HCT116 (cell line): ENCODE results near the gene FGF11. TPM values are rescaled to one million over a fixed set of nuclear protein-coding genes. Genes with fewer than 3 reads are reported as not detected.

ENCODE experiments used
- ATAC-seq: fragments of 200-7000 bp; cut with Tn5 transposase; 2 replicates; pipeline ENCODE4 v1.9.1; 2020; ENCODE audit warnings: mild to moderate bottlenecking, moderate library complexity
- BruUV-seq: library from RNA; stranded (reverse); fragments of 400-500 nt; replicated peaks from 2 replicates; lab custom pipeline; 2021; lab: Mats Ljungman, UMichigan
- CTCF ChIA-PET: fragments of 300-600 bp; sonication (Branson Sonifier 250); formaldehyde crosslinking; loops from one replicate; lab custom pipeline; 2021; ENCODE audit warnings: antibody characterized with exemption; lab: Charles Lee
- POLR2A ChIA-PET: fragments of 300-600, 350-600 bp; sonication (Branson Sonifier 250); formaldehyde crosslinking; loops from one replicate; lab custom pipeline; 2021; ENCODE audit warnings: antibody characterized with exemption; lab: Charles Lee
- RAD21 ChIA-PET, 2 experiments: fragments of 300-600 bp; sonication (Branson Sonifier 250); formaldehyde crosslinking; loops; one replicate each; lab custom pipeline; 2023; ENCODE audit warnings: low total read pairs in 2 of 2; ENCODE audit not compliant: uncharacterized antibody in 2 of 2, unreplicated experiment in 2 of 2, low non-redundant PET in 1 of 2; lab: Charles Lee
- DNase-seq: peaks from one replicate; pipeline ENCODE4 v3.0.0-alpha.2; 2010; ENCODE audit warnings: low read depth, low spot score
- H2AFZ ChIP-seq: fragments of 200-600 bp; shearing (Covaris generic), sonication (generic); 2 replicates; pipeline ENCODE4 v1.6.1; 2017; ENCODE audit warnings: low read depth, mixed run types, mixed read lengths, antibody characterized with exemption, low read length; ENCODE audit not compliant: poor library complexity, severe bottlenecking
- H3K27ac ChIP-seq: 2 replicates; pipeline ENCODE4 v1.5.1; 2012; ENCODE audit warnings: low read depth, low read length
- H3K27me3 ChIP-seq: fragments of 200-600 bp; sonication (generic); 2 replicates; pipeline ENCODE4 v1.6.1; 2016; ENCODE audit warnings: mixed run types, low read length, mixed read lengths; ENCODE audit not compliant: insufficient read depth
- H3K36me3 ChIP-seq, 2 experiments: fragments of 200-500 bp in 1 of 2; fragments of 200-600 bp in 1 of 2; sonication (Bioruptor generic) in 1 of 2; sonication (generic) in 1 of 2; 2 replicates each; pipeline versions ENCODE4 v1.5.1 to v1.6.1; 2014 to 2016; ENCODE audit warnings: low read length in 2 of 2, inconsistent platforms in 1 of 2, mixed read lengths in 1 of 2, mixed run types in 1 of 2; ENCODE audit not compliant: insufficient read depth in 2 of 2, control insufficient read depth in 1 of 2
- H3K4me1 ChIP-seq, 2 experiments: fragments of 200-600 bp in 1 of 2; sonication (generic) in 1 of 2; 2 replicates each; pipeline versions ENCODE4 v1.5.1 to v1.6.1; 2012 to 2017; ENCODE audit warnings: low read length in 2 of 2, inconsistent platforms in 1 of 2, mild to moderate bottlenecking in 1 of 2, mixed read lengths in 1 of 2, mixed run types in 1 of 2, moderate library complexity in 1 of 2; ENCODE audit not compliant: insufficient read depth in 2 of 2, control insufficient read depth in 1 of 2
- H3K4me2 ChIP-seq: fragments of 200-600 bp; sonication (generic); 2 replicates; pipeline ENCODE4 v1.6.1; 2017; ENCODE audit warnings: mixed run types, low read length, mixed read lengths
- H3K4me3 ChIP-seq, 2 experiments: fragments of 200-600 bp in 1 of 2; sonication (generic) in 1 of 2; replicated peaks in 1 of 2; 2 replicates each; pipeline ENCODE4 v1.5.1; 2011 to 2016; ENCODE audit warnings: low read length in 2 of 2, control low read depth in 1 of 2, low read depth in 1 of 2, mild to moderate bottlenecking in 1 of 2, mixed read lengths in 1 of 2, mixed run types in 1 of 2
- H3K79me2 ChIP-seq: fragments of 200-600 bp; sonication (generic); 2 replicates; pipeline ENCODE4 v1.6.1; 2017; ENCODE audit warnings: mild to moderate bottlenecking, mixed run types, low read length, moderate library complexity, mixed read lengths; ENCODE audit not compliant: insufficient read depth
- H3K9ac ChIP-seq: fragments of 200-600 bp; sonication (generic); 2 replicates; pipeline ENCODE4 v1.6.1; 2016; ENCODE audit warnings: low read length, mixed read lengths
- H3K9me2 ChIP-seq: fragments of 200-600 bp; sonication (generic), shearing (Covaris generic); 2 replicates; pipeline ENCODE4 v1.6.1; 2017; ENCODE audit warnings: mixed run types, mild to moderate bottlenecking, moderate library complexity; ENCODE audit not compliant: insufficient read depth
- H3K9me3 ChIP-seq, 2 experiments: fragments of 200-500 bp in 1 of 2; fragments of 200-600 bp in 1 of 2; sonication (Bioruptor generic) in 1 of 2; sonication (generic) in 1 of 2; 2 replicates each; pipeline ENCODE4 v1.6.1; 2014 to 2017; ENCODE audit warnings: low read length in 2 of 2, mixed read lengths in 2 of 2, inconsistent platforms in 1 of 2, low read depth in 1 of 2, mild to moderate bottlenecking in 1 of 2, mixed run types in 1 of 2, moderate library complexity in 1 of 2; ENCODE audit not compliant: control insufficient read depth in 1 of 2, insufficient read depth in 1 of 2
- H4K20me1 ChIP-seq: fragments of 200-600 bp; sonication (generic), shearing (Covaris generic); 2 replicates; pipeline ENCODE4 v1.6.1; 2017; ENCODE audit warnings: mixed run types, mild to moderate bottlenecking, moderate library complexity; ENCODE audit not compliant: insufficient read depth
- ELF1 ChIP-seq: IDR thresholded peaks from 2 replicates; pipeline ENCODE4 v1.6.1; 2012; ENCODE audit warnings: low read depth, borderline replicate concordance
- POLR2AphosphoS5 ChIP-seq: IDR thresholded peaks from 2 replicates; pipeline ENCODE4 v1.6.1; 2011; ENCODE audit warnings: mild to moderate bottlenecking, low read depth, low read length, moderate library complexity
- RAD21 ChIP-seq: IDR thresholded peaks from 2 replicates; pipeline ENCODE4 v1.6.1; 2012; ENCODE audit warnings: low read depth, mild to moderate bottlenecking
- TCF7L2 ChIP-seq: IDR thresholded peaks from 2 replicates; pipeline ENCODE4 v1.7.0; 2011; ENCODE audit warnings: borderline replicate concordance, inconsistent platforms; ENCODE audit not compliant: insufficient read depth, insufficient read length; ENCODE audit errors: extremely low read depth
- YY1 ChIP-seq: IDR thresholded peaks from 2 replicates; pipeline ENCODE4 v1.6.1; 2011; ENCODE audit warnings: low read length, low read depth, moderate library complexity, mild to moderate bottlenecking; ENCODE audit not compliant: insufficient replicate concordance; ENCODE audit errors: extremely low read depth
- ZNF274 ChIP-seq: fragments of 200-500 bp; sonication (Bioruptor generic); IDR thresholded peaks from 2 replicates; pipeline ENCODE4 v1.6.1; 2014; ENCODE audit warnings: mild to moderate bottlenecking, low read depth, low read length, inconsistent platforms
- intact Hi-C: fragments of 100-400 bp; cut with micrococcal nuclease; formaldehyde crosslinking; loops from 2 replicates; pipeline ENCODE4 v1.10.0; 2022
- total RNA-seq: library from RNA; stranded (reverse); gene quantifications from one replicate; pipeline ENCODE4 v1.2.1, GENCODE V29; 2021; ENCODE audit not compliant: unreplicated experiment
- TF ChIP-seq, protein P1 (sequence below): IDR thresholded peaks from 2 replicates; pipeline ENCODE4 v1.6.1; 2012; ENCODE audit warnings: low read depth

FGF11 gene
- total RNA-seq, 1 experiment from 2014 or later, result 6.1 TPM

DNA sequence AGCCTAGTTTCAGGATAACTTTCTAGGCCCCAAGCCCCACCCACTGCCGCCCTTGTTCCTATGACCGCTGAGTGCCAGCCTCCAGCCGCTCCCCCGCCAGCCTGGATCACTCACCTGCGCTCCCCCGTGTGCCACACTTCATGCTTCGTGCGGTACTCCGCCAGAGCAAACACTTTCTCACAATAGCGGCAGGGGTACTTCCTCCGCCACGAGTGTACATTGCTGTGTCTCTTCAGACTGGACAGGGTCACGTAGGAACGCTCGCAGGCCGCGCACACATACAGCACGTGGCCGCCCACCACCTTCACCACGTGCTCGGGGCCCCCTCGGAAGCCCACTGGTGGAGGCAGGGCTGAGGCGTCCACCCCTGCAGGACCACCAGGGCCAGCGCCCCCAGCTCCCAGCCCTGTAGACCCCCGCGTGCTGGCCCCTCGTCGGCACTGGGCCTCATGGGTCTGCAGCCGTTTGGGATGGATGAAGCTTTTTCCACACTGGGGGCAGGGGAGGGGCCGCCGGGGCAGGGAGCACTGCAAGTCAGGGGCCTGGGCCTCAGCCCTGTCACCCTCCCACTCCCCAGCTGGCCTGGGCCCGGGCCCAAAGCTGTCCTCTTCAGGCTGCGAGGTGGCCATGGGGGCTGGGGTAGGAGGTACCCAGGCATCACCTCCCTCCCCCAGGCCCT lies 26.4 kb downstream of the FGF11 start:
- CTCF ChIA-PET, result no interaction called here
- H3K27me3 ChIP-seq, result no peaks in the 10 kb centered on the region
- H3K4me3 ChIP-seq, result no peak overlapping the region

More for the DNA sequence above, 26.4 kb downstream of the FGF11 start:
- Histone ChIP-seq H3K36me3 (no peaks in the 10 kb centered on the region; a peak in 2 of 4 replicates), H3K27ac (no peak overlapping the region), H3K79me2 (no peaks in the 10 kb centered on the region), H3K9me2 (no peaks in the 10 kb centered on the region), H3K9ac (no peak overlapping the region), H3K4me1 (peaks cover 0 to 5% of the 10 kb centered on the region in 2 experiments; a peak in 1 of 4 replicates), H3K4me2 (no peak overlapping the region), H4K20me1 (no peaks in the 10 kb centered on the region), H3K9me3 (no peaks in the 10 kb centered on the region), H2AFZ (no peak overlapping the region)
- TF ChIP-seq ELF1 (no peak), YY1 (no peak), RAD21 (no peak), POLR2AphosphoS5 (no peak), ZNF274 (no peak), TCF7L2 (no peak)
- TF ChIP-seq, protein P1, sequence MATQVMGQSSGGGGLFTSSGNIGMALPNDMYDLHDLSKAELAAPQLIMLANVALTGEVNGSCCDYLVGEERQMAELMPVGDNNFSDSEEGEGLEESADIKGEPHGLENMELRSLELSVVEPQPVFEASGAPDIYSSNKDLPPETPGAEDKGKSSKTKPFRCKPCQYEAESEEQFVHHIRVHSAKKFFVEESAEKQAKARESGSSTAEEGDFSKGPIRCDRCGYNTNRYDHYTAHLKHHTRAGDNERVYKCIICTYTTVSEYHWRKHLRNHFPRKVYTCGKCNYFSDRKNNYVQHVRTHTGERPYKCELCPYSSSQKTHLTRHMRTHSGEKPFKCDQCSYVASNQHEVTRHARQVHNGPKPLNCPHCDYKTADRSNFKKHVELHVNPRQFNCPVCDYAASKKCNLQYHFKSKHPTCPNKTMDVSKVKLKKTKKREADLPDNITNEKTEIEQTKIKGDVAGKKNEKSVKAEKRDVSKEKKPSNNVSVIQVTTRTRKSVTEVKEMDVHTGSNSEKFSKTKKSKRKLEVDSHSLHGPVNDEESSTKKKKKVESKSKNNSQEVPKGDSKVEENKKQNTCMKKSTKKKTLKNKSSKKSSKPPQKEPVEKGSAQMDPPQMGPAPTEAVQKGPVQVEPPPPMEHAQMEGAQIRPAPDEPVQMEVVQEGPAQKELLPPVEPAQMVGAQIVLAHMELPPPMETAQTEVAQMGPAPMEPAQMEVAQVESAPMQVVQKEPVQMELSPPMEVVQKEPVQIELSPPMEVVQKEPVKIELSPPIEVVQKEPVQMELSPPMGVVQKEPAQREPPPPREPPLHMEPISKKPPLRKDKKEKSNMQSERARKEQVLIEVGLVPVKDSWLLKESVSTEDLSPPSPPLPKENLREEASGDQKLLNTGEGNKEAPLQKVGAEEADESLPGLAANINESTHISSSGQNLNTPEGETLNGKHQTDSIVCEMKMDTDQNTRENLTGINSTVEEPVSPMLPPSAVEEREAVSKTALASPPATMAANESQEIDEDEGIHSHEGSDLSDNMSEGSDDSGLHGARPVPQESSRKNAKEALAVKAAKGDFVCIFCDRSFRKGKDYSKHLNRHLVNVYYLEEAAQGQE, result no peak
- POLR2A ChIA-PET, result interaction anchor here (1.0 kb wide), 1 partner anchor 62 kb away, joined by 3 read pairs; the partner anchor contains the start of gene TMEM256
- intact Hi-C loops, result no loop called here
- no TSS peak for BruUV-seq
- RAD21 ChIA-PET, result no interaction called here
- no peak for DNase-seq
- no peak for ATAC-seq
